Mammary epithelial cell (primary cell): Measurements from ENCODE around the gene CCS.

Source experiments
- CTCF ChIP-seq, 2 donors: IDR thresholded peaks in 1 of 2; conservative IDR thresholded peaks in 1 of 2; 2 replicates each; pipeline ENCODE4 v1.5.1; 2011 to 2012; ENCODE audit warnings: inconsistent platforms in 2 of 2, low read length in 2 of 2, mild to moderate bottlenecking in 2 of 2, control low read depth in 1 of 2, low read depth in 1 of 2; ENCODE audit not compliant: insufficient read depth in 1 of 2; ENCODE audit errors: extremely low read depth in 1 of 2
- EZH2 ChIP-seq: IDR thresholded peaks from 2 replicates; pipeline ENCODE4 v1.6.1; 2012; ENCODE audit warnings: low read length, inconsistent platforms, borderline replicate concordance

- TF ChIP-seq CTCF (conservative IDR thresholded peaks at IDR 0.05 in 1 of 2, IDR thresholded peaks at IDR 0.05 in 1 of 2; ENCODE audit: extremely low read depth in 1 of 2, insufficient read depth in 1 of 2, low read depth in 1 of 2, low read length in 2 of 2) (no peak), EZH2 (no peak)
Measured at GRCh38 chr11:66556086-66556485, 36.9 kb upstream of the CCS start.
